GM12875 (cell line): ENCODE measurements around the gene HAL.

Experiments used
- H3K4me3 ChIP-seq: one replicate; pipeline ENCODE4 v1.5.1; 2011; ENCODE audit warnings: low read depth, low read length, control low read depth
- CTCF ChIP-seq: IDR thresholded peaks from 2 replicates; pipeline ENCODE4 v1.5.1; 2011; ENCODE audit warnings: low read depth, mild to moderate bottlenecking, control low read depth, inconsistent platforms, low read length, moderate library complexity, borderline replicate concordance; ENCODE audit not compliant: insufficient read depth

Gene HAL

GRCh38 chr12:95995238-95996031 lies 709 bp downstream of the HAL start:
- no peak overlapping the region for H3K4me3 ChIP-seq
- TF ChIP-seq CTCF, result no peak

GRCh38 chr12:95994476-95994875 lies 1.7 kb downstream of the HAL start:
- TF ChIP-seq CTCF, result no peak
- no peak overlapping the region for H3K4me3 ChIP-seq

- TF ChIP-seq CTCF, result no peak
- H3K4me3 ChIP-seq, result no peak overlapping the region
Observed at GRCh38 chr12:95993907-95994306, 2.2 kb downstream of the HAL start.

GRCh38 chr12:95990136-95990535 lies 6.0 kb downstream of the HAL start:
- no peak for TF ChIP-seq CTCF
- H3K4me3 ChIP-seq, result no peak overlapping the region

GRCh38 chr12:95989504-95990123 lies 6.5 kb downstream of the HAL start:
- TF ChIP-seq CTCF, result no peak
- no peak overlapping the region for H3K4me3 ChIP-seq

- TF ChIP-seq CTCF, result no peak
- no peak overlapping the region for H3K4me3 ChIP-seq
Observed at GRCh38 chr12:95988506-95989275, 7.5 kb downstream of the HAL start.
